GM10266 (cell line): ENCODE measurements around the gene RAX2.

Experiments
- DNase-seq: peaks from one replicate; pipeline ENCODE4 v3.0.0; 2012; ENCODE audit errors: extremely low spot score
- CTCF ChIP-seq: IDR thresholded peaks from 2 replicates; pipeline ENCODE4 v1.5.1; 2012; ENCODE audit warnings: mild to moderate bottlenecking, low read depth; ENCODE audit not compliant: control insufficient read depth, insufficient read depth; ENCODE audit errors: missing control alignments

Gene RAX2

DNA sequence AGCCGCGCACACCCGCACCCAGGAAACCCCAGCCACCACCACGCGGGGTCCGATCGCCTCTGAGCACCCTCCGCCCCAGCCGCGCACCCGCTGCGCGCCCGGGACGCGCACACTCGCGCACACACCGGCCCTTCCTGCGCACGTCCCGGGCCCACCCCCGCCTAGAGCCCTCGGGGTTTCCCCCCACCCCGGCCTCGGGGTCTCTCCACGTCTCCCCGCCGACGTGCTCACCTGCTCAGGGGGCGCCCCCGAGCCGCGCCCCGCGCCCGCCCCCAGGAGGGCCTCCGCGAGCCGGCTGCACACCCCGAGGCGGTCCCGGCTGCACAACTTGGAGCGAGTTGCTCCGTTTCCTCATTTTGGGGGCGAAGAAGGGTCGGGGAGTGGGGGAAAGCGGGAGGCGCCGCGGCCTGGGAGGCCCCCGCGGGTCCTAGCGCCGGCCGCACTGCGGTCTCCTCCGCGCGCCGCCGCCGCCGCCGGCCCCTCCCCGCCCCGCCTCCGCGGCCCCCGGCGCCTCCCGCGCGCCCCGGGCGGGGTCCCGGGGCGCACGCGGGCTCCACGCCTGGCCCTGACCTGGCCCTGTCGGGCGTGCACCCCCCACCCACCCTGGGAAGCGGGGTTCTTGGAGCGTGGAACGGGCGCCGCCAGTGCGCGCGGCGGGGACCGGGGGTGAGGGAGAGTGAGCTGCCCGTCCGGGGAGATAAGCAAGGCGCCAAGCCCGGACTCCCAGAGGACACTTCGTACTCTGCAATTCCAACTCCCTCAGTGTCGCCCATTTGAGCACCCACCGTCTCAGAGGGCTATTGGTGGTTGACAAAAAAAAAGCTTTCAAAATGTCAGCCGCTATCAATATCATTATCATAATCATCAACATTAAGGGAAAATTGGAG, 14.2 kb upstream of the RAX2 start, which contains the start of gene MATK:
Gene MATK, minus strand, starts transcription at position 444 of the 887 bp plus-strand sequence. CDS start 1,246 bp downstream, outside the sequence.
- peak; percentile 74 for DNase-seq

GRCh38 chr19:3785451-3785937, 13.5 kb upstream of the RAX2 start:
- no peak for TF ChIP-seq CTCF
- no peak for DNase-seq

More for the DNA sequence above, 14.2 kb upstream of the RAX2 start, which contains the start of gene MATK:
- no peak for TF ChIP-seq CTCF

DNA sequence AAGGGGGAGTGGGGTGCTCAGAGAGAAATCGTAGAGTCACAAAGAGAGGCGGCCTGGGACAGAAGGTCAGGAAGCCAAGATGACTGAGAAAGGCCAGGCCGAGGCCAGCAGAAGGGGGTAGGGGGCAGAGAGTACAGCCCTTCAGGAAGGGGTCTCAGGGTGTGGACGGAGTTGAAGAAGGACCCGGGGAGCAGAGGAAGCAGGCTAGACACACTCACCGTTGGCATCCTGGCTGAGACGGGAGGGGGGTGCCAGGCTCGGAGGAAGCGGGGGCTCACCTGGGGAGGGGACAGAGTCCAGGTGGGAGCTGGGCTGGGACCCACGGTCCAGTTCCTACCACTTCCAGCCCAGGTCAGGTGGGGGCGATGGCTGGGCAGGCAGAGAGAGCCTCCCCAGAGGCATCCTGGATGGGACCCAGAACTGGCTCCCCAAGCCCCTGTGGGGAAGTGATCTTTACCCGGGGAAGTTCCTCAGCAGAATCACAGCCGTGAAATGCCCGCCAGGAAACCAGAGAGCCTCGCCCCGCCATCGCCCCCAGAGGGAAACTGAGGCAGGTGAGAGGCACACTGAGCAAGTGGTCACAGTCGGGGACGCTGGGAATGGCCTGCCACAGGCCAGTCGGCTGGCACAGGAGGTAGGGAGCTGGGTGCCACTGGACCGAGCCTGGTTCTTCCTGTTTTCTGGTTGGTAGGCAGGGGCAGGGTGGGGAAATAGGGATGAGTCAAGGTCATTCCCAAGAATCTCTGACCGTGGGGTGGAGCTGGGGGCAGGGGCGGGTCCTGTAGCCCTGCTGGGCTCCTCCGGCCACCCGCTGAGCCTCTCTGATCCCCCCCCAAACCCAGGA, 12.8 kb upstream of the RAX2 start:
- TF ChIP-seq CTCF: no peak
- DNase-seq: no peak

DNA sequence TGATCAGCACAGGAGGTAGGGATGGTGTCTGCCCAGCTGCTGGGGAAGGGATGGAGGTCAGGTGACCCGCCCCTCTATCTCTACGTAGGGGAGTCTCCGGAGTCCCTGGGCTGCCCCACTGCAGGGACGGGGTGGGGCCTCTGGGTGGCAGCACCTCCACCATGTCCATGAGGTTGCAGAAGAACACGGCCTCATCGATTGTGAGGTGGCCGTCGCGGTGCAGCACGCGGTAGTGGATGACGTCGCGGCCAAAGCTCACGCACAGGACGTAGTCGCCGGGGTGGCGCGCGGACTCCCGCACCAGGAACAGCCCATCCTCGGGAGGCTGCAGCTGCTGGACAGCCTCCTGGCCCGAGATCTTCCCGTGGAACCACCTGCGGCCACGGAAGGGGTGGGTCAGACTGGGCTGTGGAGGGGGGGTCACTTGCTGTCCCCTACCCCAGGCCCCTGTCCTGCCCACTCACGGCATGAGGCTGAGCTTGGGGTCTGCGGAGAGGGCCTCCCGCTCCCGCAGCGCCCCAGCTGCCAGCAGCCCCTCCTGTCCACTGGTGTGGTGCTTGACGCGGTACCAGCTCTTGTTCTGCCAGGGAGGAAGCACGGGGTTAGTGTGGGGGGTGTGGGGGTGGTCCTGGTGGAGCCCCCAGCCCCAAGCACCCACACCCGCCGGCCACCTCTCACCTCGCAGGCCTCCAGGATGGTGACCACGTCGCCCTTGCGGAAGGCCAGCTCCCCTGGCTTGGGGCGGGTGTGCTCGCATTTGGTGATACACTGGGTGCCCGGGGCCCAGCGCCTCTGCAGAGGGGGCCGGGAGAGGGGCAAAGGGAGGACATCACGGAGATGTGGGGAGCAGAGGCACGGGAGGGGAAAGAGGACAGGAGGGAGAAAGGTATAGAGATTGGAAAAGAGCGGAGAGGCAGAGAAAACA, 11.9 kb upstream of the RAX2 start:
- DNase-seq: peak; percentile 62
- peak; percentile 43 for TF ChIP-seq CTCF

GRCh38 chr19:3782903-3783302, 10.9 kb upstream of the RAX2 start:
- TF ChIP-seq CTCF: no peak
- DNase-seq: no peak

DNA sequence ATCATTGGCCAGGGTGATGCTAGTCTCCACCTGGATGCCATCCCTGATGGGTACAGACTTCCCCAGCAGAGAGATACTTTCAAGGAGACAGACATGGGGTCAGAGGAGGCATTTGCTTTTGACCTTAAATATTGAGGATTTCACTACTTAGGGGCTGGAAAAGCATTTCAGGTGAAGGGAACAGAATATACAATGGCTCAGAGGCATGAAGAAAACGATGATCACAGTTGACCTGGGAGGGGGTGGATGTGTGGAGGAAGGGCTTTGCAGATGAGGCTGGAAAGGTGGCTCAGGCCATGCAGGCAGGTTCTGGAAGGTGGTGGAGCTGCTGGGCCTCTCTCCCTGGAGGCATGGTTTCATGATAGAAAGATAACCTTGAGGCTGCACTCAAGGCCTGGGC, 10.3 kb upstream of the RAX2 start:
- no peak for DNase-seq
- no peak for TF ChIP-seq CTCF
